Measurements from ENCODE around the gene NECAB2. TPM values are rescaled to one million over a fixed set of nuclear protein-coding genes. Genes with fewer than 3 reads are reported as not detected.

Gene NECAB2
- polyA plus RNA-seq (ENCODE audit: insufficient read length), result 0.66 TPM

- no peak for DNase-seq (ENCODE audit: low read depth)
Observed at GRCh38 chr16:83967838-83968305, at the start of gene NECAB2. Gene NECAB2 (plus strand): TSS chr16:83968244. CDS start chr16:83968649, 405 bp downstream.

GRCh38 chr16:83920894-83921491, 47.1 kb upstream of the NECAB2 start:
- no peak for DNase-seq (ENCODE audit: low read depth)

GRCh38 chr16:83923581-83924365, 44.3 kb upstream of the NECAB2 start:
- no peak for DNase-seq (ENCODE audit: low read depth)

GRCh38 chr16:83924686-83925085, 43.4 kb upstream of the NECAB2 start:
- DNase-seq (ENCODE audit: low read depth), result no peak

- DNase-seq (ENCODE audit: low read depth), result no peak
Observed at GRCh38 chr16:83925095-83925905, 42.7 kb upstream of the NECAB2 start.

- DNase-seq (ENCODE audit: low read depth), result no peak
Observed at GRCh38 chr16:83925957-83926725, 41.9 kb upstream of the NECAB2 start.

GRCh38 chr16:83926726-83927397, 41.2 kb upstream of the NECAB2 start:
- DNase-seq (ENCODE audit: low read depth), result no peak

GRCh38 chr16:83928341-83929055, 39.5 kb upstream of the NECAB2 start:
- no peak for DNase-seq (ENCODE audit: low read depth)

GRCh38 chr16:83929811-83930555, 38.1 kb upstream of the NECAB2 start:
- no peak for DNase-seq (ENCODE audit: low read depth)

- DNase-seq (ENCODE audit: low read depth), result no peak
Observed at GRCh38 chr16:83930730-83931500, 37.1 kb upstream of the NECAB2 start.

- no peak for DNase-seq (ENCODE audit: low read depth)
Observed at GRCh38 chr16:83931556-83931955, 36.5 kb upstream of the NECAB2 start.

- no peak for DNase-seq (ENCODE audit: low read depth)
Observed at GRCh38 chr16:83932304-83932703, 35.7 kb upstream of the NECAB2 start.

GRCh38 chr16:83932955-83933673, 34.9 kb upstream of the NECAB2 start:
- no peak for DNase-seq (ENCODE audit: low read depth)

GRCh38 chr16:83933885-83934683, 34.0 kb upstream of the NECAB2 start:
- no peak for DNase-seq (ENCODE audit: low read depth)

GRCh38 chr16:83934684-83934977, 33.4 kb upstream of the NECAB2 start:
- DNase-seq (ENCODE audit: low read depth), result no peak

- DNase-seq (ENCODE audit: low read depth), result no peak
Observed at GRCh38 chr16:83935005-83935857, 32.8 kb upstream of the NECAB2 start.

- DNase-seq (ENCODE audit: low read depth), result no peak
Observed at GRCh38 chr16:83935858-83936255, 32.2 kb upstream of the NECAB2 start.
